HCT116 (cell line): ENCODE data around the gene SORBS1. TPM values are rescaled to one million over a fixed set of nuclear protein-coding genes. Genes with fewer than 3 reads are reported as not detected.

ENCODE experiments used
- ATAC-seq: fragments of 200-7000 bp; cut with Tn5 transposase; 2 replicates; pipeline ENCODE4 v1.9.1; 2020; ENCODE audit warnings: mild to moderate bottlenecking, moderate library complexity
- BruUV-seq: library from RNA; stranded (reverse); fragments of 400-500 nt; replicated peaks from 2 replicates; lab custom pipeline; 2021; lab: Mats Ljungman, UMichigan
- CTCF ChIA-PET: fragments of 300-600 bp; sonication (Branson Sonifier 250); formaldehyde crosslinking; loops from one replicate; lab custom pipeline; 2021; ENCODE audit warnings: antibody characterized with exemption; lab: Charles Lee
- POLR2A ChIA-PET: fragments of 300-600, 350-600 bp; sonication (Branson Sonifier 250); formaldehyde crosslinking; loops from one replicate; lab custom pipeline; 2021; ENCODE audit warnings: antibody characterized with exemption; lab: Charles Lee
- RAD21 ChIA-PET, 2 experiments: fragments of 300-600 bp; sonication (Branson Sonifier 250); formaldehyde crosslinking; loops; one replicate each; lab custom pipeline; 2023; ENCODE audit warnings: low total read pairs in 2 of 2; ENCODE audit not compliant: uncharacterized antibody in 2 of 2, unreplicated experiment in 2 of 2, low non-redundant PET in 1 of 2; lab: Charles Lee
- DNase-seq: peaks from one replicate; pipeline ENCODE4 v3.0.0-alpha.2; 2010; ENCODE audit warnings: low read depth, low spot score
- H2AFZ ChIP-seq: fragments of 200-600 bp; shearing (Covaris generic), sonication (generic); 2 replicates; pipeline ENCODE4 v1.6.1; 2017; ENCODE audit warnings: low read depth, mixed run types, mixed read lengths, antibody characterized with exemption, low read length; ENCODE audit not compliant: poor library complexity, severe bottlenecking
- H3K27ac ChIP-seq: 2 replicates; pipeline ENCODE4 v1.5.1; 2012; ENCODE audit warnings: low read depth, low read length
- H3K27me3 ChIP-seq: fragments of 200-600 bp; sonication (generic); 2 replicates; pipeline ENCODE4 v1.6.1; 2016; ENCODE audit warnings: mixed run types, low read length, mixed read lengths; ENCODE audit not compliant: insufficient read depth
- H3K36me3 ChIP-seq, 2 experiments: fragments of 200-500 bp in 1 of 2; fragments of 200-600 bp in 1 of 2; sonication (Bioruptor generic) in 1 of 2; sonication (generic) in 1 of 2; 2 replicates each; pipeline versions ENCODE4 v1.5.1 to v1.6.1; 2014 to 2016; ENCODE audit warnings: low read length in 2 of 2, inconsistent platforms in 1 of 2, mixed read lengths in 1 of 2, mixed run types in 1 of 2; ENCODE audit not compliant: insufficient read depth in 2 of 2, control insufficient read depth in 1 of 2
- H3K4me1 ChIP-seq, 2 experiments: fragments of 200-600 bp in 1 of 2; sonication (generic) in 1 of 2; 2 replicates each; pipeline versions ENCODE4 v1.5.1 to v1.6.1; 2012 to 2017; ENCODE audit warnings: low read length in 2 of 2, inconsistent platforms in 1 of 2, mild to moderate bottlenecking in 1 of 2, mixed read lengths in 1 of 2, mixed run types in 1 of 2, moderate library complexity in 1 of 2; ENCODE audit not compliant: insufficient read depth in 2 of 2, control insufficient read depth in 1 of 2
- H3K4me2 ChIP-seq: fragments of 200-600 bp; sonication (generic); 2 replicates; pipeline ENCODE4 v1.6.1; 2017; ENCODE audit warnings: mixed run types, low read length, mixed read lengths
- H3K4me3 ChIP-seq, 2 experiments: fragments of 200-600 bp in 1 of 2; sonication (generic) in 1 of 2; replicated peaks in 1 of 2; 2 replicates each; pipeline ENCODE4 v1.5.1; 2011 to 2016; ENCODE audit warnings: low read length in 2 of 2, control low read depth in 1 of 2, low read depth in 1 of 2, mild to moderate bottlenecking in 1 of 2, mixed read lengths in 1 of 2, mixed run types in 1 of 2
- H3K79me2 ChIP-seq: fragments of 200-600 bp; sonication (generic); 2 replicates; pipeline ENCODE4 v1.6.1; 2017; ENCODE audit warnings: mild to moderate bottlenecking, mixed run types, low read length, moderate library complexity, mixed read lengths; ENCODE audit not compliant: insufficient read depth
- H3K9ac ChIP-seq: fragments of 200-600 bp; sonication (generic); 2 replicates; pipeline ENCODE4 v1.6.1; 2016; ENCODE audit warnings: low read length, mixed read lengths
- H3K9me2 ChIP-seq: fragments of 200-600 bp; sonication (generic), shearing (Covaris generic); 2 replicates; pipeline ENCODE4 v1.6.1; 2017; ENCODE audit warnings: mixed run types, mild to moderate bottlenecking, moderate library complexity; ENCODE audit not compliant: insufficient read depth
- H3K9me3 ChIP-seq, 2 experiments: fragments of 200-500 bp in 1 of 2; fragments of 200-600 bp in 1 of 2; sonication (Bioruptor generic) in 1 of 2; sonication (generic) in 1 of 2; 2 replicates each; pipeline ENCODE4 v1.6.1; 2014 to 2017; ENCODE audit warnings: low read length in 2 of 2, mixed read lengths in 2 of 2, inconsistent platforms in 1 of 2, low read depth in 1 of 2, mild to moderate bottlenecking in 1 of 2, mixed run types in 1 of 2, moderate library complexity in 1 of 2; ENCODE audit not compliant: control insufficient read depth in 1 of 2, insufficient read depth in 1 of 2
- H4K20me1 ChIP-seq: fragments of 200-600 bp; sonication (generic), shearing (Covaris generic); 2 replicates; pipeline ENCODE4 v1.6.1; 2017; ENCODE audit warnings: mixed run types, mild to moderate bottlenecking, moderate library complexity; ENCODE audit not compliant: insufficient read depth
- ATF3 ChIP-seq: IDR thresholded peaks from 2 replicates; pipeline ENCODE4 v1.6.1; 2012
- CBX3 ChIP-seq: IDR thresholded peaks from 2 replicates; pipeline ENCODE4 v1.6.1; 2012; ENCODE audit warnings: low read depth
- CEBPB ChIP-seq: IDR thresholded peaks from 2 replicates; pipeline ENCODE4 v1.6.1; 2012; ENCODE audit warnings: low read depth
- ELF1 ChIP-seq: IDR thresholded peaks from 2 replicates; pipeline ENCODE4 v1.6.1; 2012; ENCODE audit warnings: low read depth, borderline replicate concordance
- EZH2phosphoT487 ChIP-seq: fragments of 200-600 bp; IDR thresholded peaks from 2 replicates; pipeline ENCODE4 v1.6.1; 2018; ENCODE audit warnings: antibody characterized with exemption, borderline replicate concordance
- FOSL1 ChIP-seq: IDR thresholded peaks from 2 replicates; pipeline ENCODE4 v1.6.1; 2012; ENCODE audit warnings: low read depth
- POLR2A ChIP-seq: IDR thresholded peaks from 2 replicates; pipeline ENCODE4 v1.7.0; 2011; ENCODE audit warnings: borderline replicate concordance; ENCODE audit not compliant: insufficient read depth, insufficient read length; ENCODE audit errors: extremely low read depth
- POLR2AphosphoS5 ChIP-seq: IDR thresholded peaks from 2 replicates; pipeline ENCODE4 v1.6.1; 2011; ENCODE audit warnings: mild to moderate bottlenecking, low read depth, low read length, moderate library complexity
- RAD21 ChIP-seq: IDR thresholded peaks from 2 replicates; pipeline ENCODE4 v1.6.1; 2012; ENCODE audit warnings: low read depth, mild to moderate bottlenecking
- REST ChIP-seq: IDR thresholded peaks from 2 replicates; pipeline ENCODE4 v1.6.1; 2012; ENCODE audit warnings: low read depth
- SIN3A ChIP-seq: IDR thresholded peaks from 2 replicates; pipeline ENCODE4 v1.6.1; 2012; ENCODE audit warnings: low read depth
- SP1 ChIP-seq: IDR thresholded peaks from 2 replicates; pipeline ENCODE4 v1.6.1; 2012; ENCODE audit warnings: low read depth
- TCF7L2 ChIP-seq: IDR thresholded peaks from 2 replicates; pipeline ENCODE4 v1.7.0; 2011; ENCODE audit warnings: borderline replicate concordance, inconsistent platforms; ENCODE audit not compliant: insufficient read depth, insufficient read length; ENCODE audit errors: extremely low read depth
- YY1 ChIP-seq: IDR thresholded peaks from 2 replicates; pipeline ENCODE4 v1.6.1; 2011; ENCODE audit warnings: low read length, low read depth, moderate library complexity, mild to moderate bottlenecking; ENCODE audit not compliant: insufficient replicate concordance; ENCODE audit errors: extremely low read depth
- intact Hi-C: fragments of 100-400 bp; cut with micrococcal nuclease; formaldehyde crosslinking; loops from 2 replicates; pipeline ENCODE4 v1.10.0; 2022
- total RNA-seq: library from RNA; stranded (reverse); gene quantifications from one replicate; pipeline ENCODE4 v1.2.1, GENCODE V29; 2021; ENCODE audit not compliant: unreplicated experiment

The SORBS1 gene
- total RNA-seq, 1 experiment from 2014 or later = 3.4 TPM

DNA sequence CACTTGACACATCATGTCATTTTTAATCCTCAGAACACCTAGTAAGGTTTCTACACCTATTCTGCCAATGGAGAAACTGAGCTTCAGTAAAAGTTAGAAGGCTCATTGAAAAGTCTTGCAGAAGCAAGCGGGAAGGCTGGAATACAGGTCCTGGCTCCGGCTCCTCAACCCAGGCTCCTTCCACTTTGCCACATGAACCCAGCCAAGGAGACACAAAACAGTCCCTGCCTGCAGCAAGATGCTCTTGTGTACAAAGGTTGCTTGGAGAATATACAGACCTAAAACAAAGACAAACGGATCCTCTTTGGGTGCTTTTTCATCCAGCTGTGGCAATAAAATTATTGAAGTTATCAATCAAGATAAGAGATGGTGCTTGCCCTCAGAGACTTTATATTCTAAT is 106.8 kb downstream of the SORBS1 start:
- H3K4me2 ChIP-seq = no peak overlapping the region
- DNase-seq = no peak
- RAD21 ChIA-PET = no interaction called here
- H3K4me3 ChIP-seq = no peak overlapping the region
- no peak overlapping the region for H3K27ac ChIP-seq
- no peaks in the 10 kb centered on the region for H3K79me2 ChIP-seq
- BruUV-seq = no TSS peak
- H3K9ac ChIP-seq = no peak overlapping the region
- no peaks in the 10 kb centered on the region for H3K27me3 ChIP-seq
- no peaks in the 10 kb centered on the region for H4K20me1 ChIP-seq
- CTCF ChIA-PET = no interaction called here
- H3K9me3 ChIP-seq = no peaks in the 10 kb centered on the region
- H2AFZ ChIP-seq = no peak overlapping the region
- POLR2A ChIA-PET = no interaction called here
- no peaks in the 10 kb centered on the region for H3K4me1 ChIP-seq
- H3K36me3 ChIP-seq = no peaks in the 10 kb centered on the region
- TF ChIP-seq EZH2phosphoT487 = no peak
- TF ChIP-seq ATF3 = no peak
- TF ChIP-seq CEBPB = no peak
- no peak for TF ChIP-seq POLR2AphosphoS5
- no peak for TF ChIP-seq POLR2A
- TF ChIP-seq CBX3 = no peak
- no peak for TF ChIP-seq YY1
- no peak for TF ChIP-seq FOSL1
- TF ChIP-seq SP1 = no peak
- no peak for TF ChIP-seq RAD21
- TF ChIP-seq ELF1 = no peak
- no peak for TF ChIP-seq REST
- TF ChIP-seq SIN3A = no peak
- no peak for TF ChIP-seq TCF7L2
- TF ChIP-seq, all 23 proteins: peak for 0
- H3K9me2 ChIP-seq = no peaks in the 10 kb centered on the region
- intact Hi-C loops = no loop called here
- ATAC-seq = no peak
